ENCODE results near the gene FBXO31. TPM values are rescaled to one million over a fixed set of nuclear protein-coding genes. Genes with fewer than 3 reads are reported as not detected.

The FBXO31 gene, protein sequence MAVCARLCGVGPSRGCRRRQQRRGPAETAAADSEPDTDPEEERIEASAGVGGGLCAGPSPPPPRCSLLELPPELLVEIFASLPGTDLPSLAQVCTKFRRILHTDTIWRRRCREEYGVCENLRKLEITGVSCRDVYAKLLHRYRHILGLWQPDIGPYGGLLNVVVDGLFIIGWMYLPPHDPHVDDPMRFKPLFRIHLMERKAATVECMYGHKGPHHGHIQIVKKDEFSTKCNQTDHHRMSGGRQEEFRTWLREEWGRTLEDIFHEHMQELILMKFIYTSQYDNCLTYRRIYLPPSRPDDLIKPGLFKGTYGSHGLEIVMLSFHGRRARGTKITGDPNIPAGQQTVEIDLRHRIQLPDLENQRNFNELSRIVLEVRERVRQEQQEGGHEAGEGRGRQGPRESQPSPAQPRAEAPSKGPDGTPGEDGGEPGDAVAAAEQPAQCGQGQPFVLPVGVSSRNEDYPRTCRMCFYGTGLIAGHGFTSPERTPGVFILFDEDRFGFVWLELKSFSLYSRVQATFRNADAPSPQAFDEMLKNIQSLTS
- 20.7 and 21.6 TPM in 2 replicates for total RNA-seq (2021; fragmentation: NEBNext Ultra II Directional; extraction: Animal tissue kit (Norgen Biotek cat#: 25700))
- 8.3 and 12.2 TPM in 2 replicates for polyA plus RNA-seq (2011; rRNA removed)
- 9.7 TPM for polyA plus RNA-seq (2011; cell fraction: cytosol; rRNA removed)
- 20.1 TPM for polyA plus RNA-seq (2011; cell fraction: nucleus; rRNA removed)
- 8.1 to 13.1 TPM (median 11.7 TPM) in 4 replicates for polyA plus RNA-seq (2012, experiment 1 of 2)
- polyA plus RNA-seq (2012, experiment 2 of 2), result 9.3 TPM
- polyA plus RNA-seq (2013, experiment 1 of 2), result 8.7 TPM
- polyA plus RNA-seq (2013, experiment 2 of 2), result 8.0 TPM
- 12.2 and 17.5 TPM in 2 replicates for polyA minus RNA-seq (2011; rRNA and poly(A)+ RNA removed)
- polyA minus RNA-seq (2011; cell fraction: cytosol; rRNA and poly(A)+ RNA removed), result 11.9 TPM
- polyA minus RNA-seq (2011; cell fraction: nucleus; rRNA and poly(A)+ RNA removed), result 11.0 TPM
- long read RNA-seq, experiment 1, partial matches to known transcripts, result 3 of 10 reads
- long read RNA-seq, experiment 1, other reads (novel, unspliced or antisense), result 7 of 10 reads
- long read RNA-seq, experiment 2, partial matches to known transcripts, result 0 of 2 reads
- long read RNA-seq, experiment 2, other reads (novel, unspliced or antisense), result 2 of 2 reads

GRCh38 chr16:87383505-87384161 is at the start of gene FBXO31:
Gene FBXO31, minus strand, starts transcription at chr16:87383776. Its CDS starts 32 bp downstream, at chr16:87383744.
- H2AFZ ChIP-seq (ENCODE audit: low read length), result no peak within 1 kb of the TSS; the same call in 1 of the 2 replicates
- H2AK5ac ChIP-seq (ENCODE audit: low read depth, low read length), result no peak within 1 kb of the TSS
- no peaks in the 10 kb centered on the region for H3K36me3 ChIP-seq (ENCODE audit: control insufficient read depth in 2 of 4, insufficient read depth in 4 of 4, low read length in 3 of 4)
- H2BK12ac ChIP-seq (ENCODE audit: low read depth, low read length), result 0 out of 2 replicates have a peak within 1 kb of the TSS, but pooled peaks have one; percentile 39
- H2BK5ac ChIP-seq (ENCODE audit: low read depth, low read length), result peak within 1 kb of the TSS; percentile 27
- H3K23me2 ChIP-seq (ENCODE audit: low read depth, low read length), result peaks cover 7% of the 10 kb centered on the region; the same call in 1 of the 2 replicates
- H3K18ac ChIP-seq (ENCODE audit: extremely low read depth, low read length), result peak within 1 kb of the TSS; percentile 60
- H4K5ac ChIP-seq (ENCODE audit: insufficient read length, low read depth, low read length), result peak within 1 kb of the TSS; percentile 74
- no peak within 1 kb of the TSS for H2BK120ac ChIP-seq (replicated peaks; ENCODE audit: low read depth, low read length)
- H3K14ac ChIP-seq (ENCODE audit: insufficient read length), result no peak within 1 kb of the TSS
- H3K27ac ChIP-seq (ENCODE audit: low read depth, low read length), result peak within 1 kb of the TSS; percentile 71; the same call in 1 of the 2 replicates
- peak within 1 kb of the TSS; percentile 91; the same call in 1 of the 2 replicates for H4K8ac ChIP-seq (ENCODE audit: extremely low read depth, insufficient read depth, low read length)
- H3K27me3 ChIP-seq (replicated peaks in 1 of 4; ENCODE audit: control insufficient read depth in 3 of 4, extremely low read depth in 1 of 4, insufficient read depth in 3 of 4, low read length in 3 of 4), result no peaks in the 10 kb centered on the region
- H2BK15ac ChIP-seq (ENCODE audit: low read length), result no peak within 1 kb of the TSS
- peaks cover 5% of the 10 kb centered on the region for H3K79me1 ChIP-seq (ENCODE audit: low read depth, low read length)
- no peak within 1 kb of the TSS for H3K4ac ChIP-seq (replicated peaks; ENCODE audit: insufficient read length, low read depth, low read length)
- peak within 1 kb of the TSS; percentile 67 to 87 for H3K4me2 ChIP-seq (ENCODE audit: insufficient read depth in 1 of 2, low read depth in 2 of 2, low read length in 2 of 2)
- H3K79me2 ChIP-seq (ENCODE audit: control insufficient read depth in 1 of 2, insufficient read depth in 2 of 2, low read length in 2 of 2), result peaks cover 0 to 30% of the 10 kb centered on the region in 2 experiments; a peak in 3 of 4 replicates
- H2BK20ac ChIP-seq (ENCODE audit: low read length), result no peak within 1 kb of the TSS
- H3K23ac ChIP-seq (ENCODE audit: insufficient read length), result no peak within 1 kb of the TSS
- 3% methylated on average over 60 of the region's 92 CpGs; no CpG with 5 or more reads in 1 of the 2 experiments for WGBS, 2 experiments (ENCODE audit: extremely low coverage in 1 of 2, insufficient coverage in 1 of 2, insufficient read length in 1 of 2, insufficient replicate concordance in 2 of 2, low coverage in 1 of 2, low lambda C conversion rate in 2 of 2, missing lambda C conversion rate in 1 of 2)
- peak within 1 kb of the TSS; percentile 59 to 72 (median 68) for H3K9ac ChIP-seq (replicated peaks in 1 of 4; ENCODE audit: extremely low read depth in 1 of 4, low read depth in 3 of 4, low read length in 3 of 4)
- DNase-seq (ENCODE audit: low read depth in 1 of 2, low spot score in 2 of 2) (peak; percentile 91 to 98), FAIRE-seq (no peak)
- H3K9me3 ChIP-seq (ENCODE audit: insufficient read depth in 2 of 2, low read depth in 1 of 2, low read length in 1 of 2), result no peaks in the 10 kb centered on the region
- H4K20me1 ChIP-seq (replicated peaks in 1 of 2; ENCODE audit: control insufficient read depth in 1 of 2, insufficient read depth in 2 of 2, low read length in 2 of 2), result peaks cover 4 to 15% of the 10 kb centered on the region in 2 experiments
- H3K4me1 ChIP-seq (replicated peaks in 1 of 4; ENCODE audit: control insufficient read depth in 3 of 4, insufficient read depth in 4 of 4, low read length in 3 of 4), result peaks cover 4 to 6% (median 5%) of the 10 kb centered on the region in 4 experiments; a peak in 4 of 7 replicates
- H4K91ac ChIP-seq (replicated peaks; ENCODE audit: insufficient read length, low read length), result peak within 1 kb of the TSS; percentile 85
- H3K56ac ChIP-seq (replicated peaks; ENCODE audit: insufficient read length, low read depth, low read length), result no peak within 1 kb of the TSS
- peak within 1 kb of the TSS; percentile 74 to 87 (median 76) for H3K4me3 ChIP-seq (ENCODE audit: extremely low read depth in 1 of 4, insufficient read depth in 2 of 4, low read depth in 3 of 4, low read length in 4 of 4)
- POLR2A ChIA-PET (ENCODE audit: partially characterized antibody), result interaction anchor here (1.0 to 3.0 kb wide), 8 partner anchors 10 to 78 kb away, joined by 3 to 31 read pairs (median 4); partner anchors contain the start of genes C16orf95 and MAP1LC3B
- CTCF ChIA-PET (ENCODE audit: partially characterized antibody), result interaction anchor here (1.0 to 2.6 kb wide), 7 partner anchors 11 to 192 kb away, joined by 3 to 8 read pairs (median 4); no protein-coding TSS in a partner anchor
- no peak for TF ChIP-seq CTBP2 (IDR thresholded peaks at IDR 0.05; ENCODE audit: borderline replicate concordance, insufficient read depth, insufficient read length, low read length)
- TF ChIP-seq SIN3A (conservative IDR thresholded peaks at IDR 0.05 in 1 of 2, IDR thresholded peaks at IDR 0.05 in 1 of 2; ENCODE audit: low read depth in 1 of 2, low read length in 2 of 2), result no peak
- no peak for TF ChIP-seq GABPA (IDR thresholded peaks at IDR 0.05; ENCODE audit: borderline replicate concordance, insufficient read depth, low read length)
- TF ChIP-seq TBP (IDR thresholded peaks at IDR 0.05; ENCODE audit: low read depth, low read length), result peak; percentile 100
- TF ChIP-seq MAFK (IDR thresholded peaks at IDR 0.05; ENCODE audit: low read depth, low read length), result peak; percentile 85; the same call in 1 of the 2 replicates
- TF ChIP-seq SP4 (IDR thresholded peaks at IDR 0.05; ENCODE audit: low read length), result peak; percentile 91; the same call in 1 of the 2 replicates

Data from H1 (cell line).